GM13976 (cell line): ENCODE measurements around the gene PSMA6.

Experiments
- DNase-seq: peaks from one replicate; pipeline ENCODE4 v3.0.0; 2012; ENCODE audit warnings: low spot score
- CTCF ChIP-seq: IDR thresholded peaks from 2 replicates; pipeline ENCODE4 v1.5.1; 2012; ENCODE audit warnings: borderline replicate concordance, mild to moderate bottlenecking; ENCODE audit not compliant: insufficient read depth; ENCODE audit errors: extremely low read depth, missing control alignments, control extremely low read depth
- in situ Hi-C: fragments of 300-500 bp; cut with MboI; formaldehyde crosslinking; loops from one replicate; pipeline ENCODE4 v1.12.0; 2022; ENCODE audit warnings: low sequenced_read_pairs, mixed read lengths, inconsistent platforms; ENCODE audit not compliant: unreplicated experiment

PSMA6 gene

GRCh38 chr14:35365130-35366055, 73.2 kb downstream of the PSMA6 start:
- DNase-seq: peak; percentile 65
- no peak for TF ChIP-seq CTCF
- in situ Hi-C loops: no loop called here

- DNase-seq: no peak
- TF ChIP-seq CTCF: no peak
- in situ Hi-C loops: no loop called here
Observed at GRCh38 chr14:35366056-35366451, 73.9 kb downstream of the PSMA6 start.

GRCh38 chr14:35366521-35366976, 74.4 kb downstream of the PSMA6 start:
- no peak for DNase-seq
- in situ Hi-C loops: no loop called here
- TF ChIP-seq CTCF: no peak

GRCh38 chr14:35367056-35367372, 74.8 kb downstream of the PSMA6 start:
- no peak for TF ChIP-seq CTCF
- in situ Hi-C loops: no loop called here
- DNase-seq: no peak
